Measurements from ENCODE around the gene PCSK6.

PCSK6 gene

DNA sequence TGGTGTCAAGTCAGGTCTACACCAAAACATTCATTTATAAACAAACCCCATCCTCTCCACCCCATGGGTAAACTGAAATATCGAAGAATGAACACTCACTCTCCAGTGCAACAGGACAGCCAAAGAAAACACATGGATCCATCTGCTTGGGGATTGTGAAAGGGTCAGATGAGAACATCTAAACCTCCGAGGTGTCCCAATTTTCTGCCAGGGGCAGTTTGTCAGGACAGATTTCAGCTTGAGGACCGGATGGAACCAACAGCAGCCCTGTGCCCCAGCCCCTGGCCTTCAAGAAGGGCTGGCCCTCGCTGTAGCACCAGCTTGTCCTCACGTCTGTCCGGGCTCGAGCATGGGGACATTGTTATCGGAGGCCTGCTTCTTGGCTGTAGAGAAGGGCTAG, 45.5 kb downstream of the PCSK6 start:
- H3K27ac Mint-ChIP-seq, result no peak overlapping the region
- H3K27me3 Mint-ChIP-seq (ENCODE audit: low read depth), result peaks cover 12% of the 10 kb centered on the region
- peaks cover 15% of the 10 kb centered on the region for H3K4me1 Mint-ChIP-seq
- peaks cover under 1% of the 10 kb centered on the region for H3K36me3 Mint-ChIP-seq (ENCODE audit: low read depth)
- H3K9me3 Mint-ChIP-seq, result peaks cover 2% of the 10 kb centered on the region
- TF ChIP-seq, protein P1, sequence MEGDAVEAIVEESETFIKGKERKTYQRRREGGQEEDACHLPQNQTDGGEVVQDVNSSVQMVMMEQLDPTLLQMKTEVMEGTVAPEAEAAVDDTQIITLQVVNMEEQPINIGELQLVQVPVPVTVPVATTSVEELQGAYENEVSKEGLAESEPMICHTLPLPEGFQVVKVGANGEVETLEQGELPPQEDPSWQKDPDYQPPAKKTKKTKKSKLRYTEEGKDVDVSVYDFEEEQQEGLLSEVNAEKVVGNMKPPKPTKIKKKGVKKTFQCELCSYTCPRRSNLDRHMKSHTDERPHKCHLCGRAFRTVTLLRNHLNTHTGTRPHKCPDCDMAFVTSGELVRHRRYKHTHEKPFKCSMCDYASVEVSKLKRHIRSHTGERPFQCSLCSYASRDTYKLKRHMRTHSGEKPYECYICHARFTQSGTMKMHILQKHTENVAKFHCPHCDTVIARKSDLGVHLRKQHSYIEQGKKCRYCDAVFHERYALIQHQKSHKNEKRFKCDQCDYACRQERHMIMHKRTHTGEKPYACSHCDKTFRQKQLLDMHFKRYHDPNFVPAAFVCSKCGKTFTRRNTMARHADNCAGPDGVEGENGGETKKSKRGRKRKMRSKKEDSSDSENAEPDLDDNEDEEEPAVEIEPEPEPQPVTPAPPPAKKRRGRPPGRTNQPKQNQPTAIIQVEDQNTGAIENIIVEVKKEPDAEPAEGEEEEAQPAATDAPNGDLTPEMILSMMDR (IDR thresholded peaks at IDR 0.05; ENCODE audit: unreplicated experiment in 3 of 3), result no peak
- no peak overlapping the region for H3K4me3 Mint-ChIP-seq

DNA sequence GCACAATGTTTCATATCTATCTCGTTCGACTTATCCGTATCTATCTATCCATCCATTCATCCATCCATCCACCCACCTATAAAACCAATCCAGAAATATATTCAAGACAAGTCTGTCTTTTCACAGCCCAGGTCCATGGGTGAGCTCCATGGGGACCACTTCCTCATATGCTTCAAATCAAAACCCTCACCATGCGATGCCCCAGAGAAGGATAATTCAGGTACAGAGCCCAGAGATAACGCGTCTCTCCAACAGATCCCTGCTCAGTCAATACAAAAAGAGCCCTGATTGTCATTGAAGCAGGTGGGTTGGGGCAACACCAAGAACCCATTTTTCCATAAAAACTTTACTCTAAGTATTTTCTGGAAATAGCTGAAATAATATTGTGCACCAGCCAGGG, 47.2 kb downstream of the PCSK6 start:
- TF ChIP-seq, protein P1 (IDR thresholded peaks at IDR 0.05; ENCODE audit: unreplicated experiment in 3 of 3), result no peak
- Mint-ChIP-seq H3K27me3 (ENCODE audit: low read depth) (peaks cover 9% of the 10 kb centered on the region), H3K27ac (no peak overlapping the region), H3K36me3 (ENCODE audit: low read depth) (peaks cover 7% of the 10 kb centered on the region), H3K4me1 (peaks cover 29% of the 10 kb centered on the region), H3K4me3 (no peak overlapping the region), H3K9me3 (peaks cover 6% of the 10 kb centered on the region)

DNA sequence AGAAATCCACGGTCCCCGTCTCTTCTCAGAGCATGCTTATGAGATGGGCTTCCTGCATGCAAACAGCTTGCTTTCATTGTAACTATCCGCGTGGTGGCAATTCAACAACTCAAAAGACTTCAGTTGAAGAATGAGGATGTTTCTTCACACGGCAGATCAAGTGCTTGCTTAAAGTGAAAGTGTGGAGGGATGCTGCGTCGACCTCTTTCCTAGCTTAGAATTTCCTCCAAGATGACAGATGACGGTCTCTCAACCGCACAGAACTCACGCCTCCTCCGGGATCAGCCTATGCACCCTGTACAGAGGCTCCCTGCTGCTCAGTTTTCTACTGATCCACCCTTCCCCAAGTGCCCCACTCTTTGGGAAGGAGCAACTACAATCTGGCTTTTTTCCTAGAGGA, 47.8 kb downstream of the PCSK6 start:
- Mint-ChIP-seq H3K27me3 (ENCODE audit: low read depth) (peaks cover 9% of the 10 kb centered on the region), H3K36me3 (ENCODE audit: low read depth) (peaks cover 7% of the 10 kb centered on the region), H3K4me1 (peaks cover 29% of the 10 kb centered on the region), H3K4me3 (no peak overlapping the region), H3K9me3 (peaks cover 6% of the 10 kb centered on the region), H3K27ac (no peak overlapping the region)
- TF ChIP-seq, protein P1 (IDR thresholded peaks at IDR 0.05; ENCODE audit: unreplicated experiment in 3 of 3), result no peak

DNA sequence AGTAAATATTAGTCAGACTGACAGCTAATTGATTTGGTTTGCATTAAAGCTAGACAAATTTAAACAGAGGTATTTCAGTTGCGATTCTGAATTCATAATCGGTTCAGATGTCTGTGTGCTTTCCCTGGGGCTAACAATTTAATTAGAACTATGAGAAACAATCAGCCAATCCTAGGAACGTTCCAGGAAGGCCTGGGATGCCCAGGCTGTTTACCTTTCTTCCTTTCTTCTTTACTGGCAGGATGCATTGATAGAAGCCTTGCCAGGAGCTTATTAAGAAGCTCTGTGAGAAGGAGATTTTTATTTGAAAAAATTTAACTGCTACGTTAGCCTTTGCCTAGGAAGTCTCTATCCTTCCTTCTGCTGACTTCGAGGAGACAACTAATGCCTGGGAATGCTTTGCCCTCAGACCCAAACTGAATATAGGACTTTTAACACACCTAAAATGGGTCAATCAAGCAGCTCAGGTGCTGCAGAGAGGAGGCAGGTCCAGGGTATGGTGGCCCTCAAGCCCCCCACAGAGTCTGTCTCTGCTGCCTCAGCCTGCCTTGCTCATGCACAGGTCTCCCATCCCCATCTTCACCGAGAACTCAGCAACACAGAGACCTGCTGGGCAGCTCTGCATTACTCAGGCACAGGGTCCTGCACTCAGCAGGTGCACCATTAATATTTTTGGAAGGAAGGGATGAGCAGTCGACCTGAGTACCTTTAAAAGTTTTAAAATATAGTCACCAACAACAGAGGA, 48.5 kb downstream of the PCSK6 start:
- Mint-ChIP-seq H3K36me3 (ENCODE audit: low read depth) (peaks cover 7% of the 10 kb centered on the region), H3K4me3 (no peak overlapping the region), H3K27ac (no peak overlapping the region), H3K27me3 (ENCODE audit: low read depth) (peaks cover 9% of the 10 kb centered on the region), H3K4me1 (peaks cover 24% of the 10 kb centered on the region), H3K9me3 (peaks cover 6% of the 10 kb centered on the region)
- TF ChIP-seq, protein P1 (IDR thresholded peaks at IDR 0.05; ENCODE audit: unreplicated experiment in 3 of 3), result no peak

DNA sequence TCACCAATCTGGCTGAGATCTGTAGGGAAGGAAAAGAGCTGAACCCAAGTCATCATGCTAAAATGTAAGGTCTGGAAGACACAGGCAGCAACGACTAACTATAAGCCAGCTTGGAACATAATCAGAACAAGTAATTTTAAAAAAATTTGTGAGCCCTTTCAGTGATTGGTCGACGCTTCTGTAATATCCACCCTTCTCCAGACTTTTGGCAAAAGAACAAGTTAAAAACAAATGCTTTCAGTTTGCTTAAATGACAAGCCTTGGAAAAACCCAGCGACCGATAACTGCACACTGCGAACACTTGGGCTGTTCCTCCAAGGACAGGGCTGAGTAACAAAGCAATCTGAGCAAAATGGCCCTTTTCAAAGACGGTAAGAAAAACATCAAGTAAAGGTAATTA, 49.6 kb downstream of the PCSK6 start:
- peaks cover 7% of the 10 kb centered on the region for H3K36me3 Mint-ChIP-seq (ENCODE audit: low read depth)
- peak overlapping the region in 1 of 3 experiments; percentile 18 for H3K27ac Mint-ChIP-seq
- TF ChIP-seq, protein P1 (IDR thresholded peaks at IDR 0.05; ENCODE audit: unreplicated experiment in 3 of 3), result no peak
- peaks cover 9% of the 10 kb centered on the region for H3K27me3 Mint-ChIP-seq (ENCODE audit: low read depth)
- H3K4me3 Mint-ChIP-seq, result peak overlapping the region in 1 of 3 experiments; percentile 37
- H3K4me1 Mint-ChIP-seq, result peaks cover 24% of the 10 kb centered on the region
- peaks cover 6% of the 10 kb centered on the region for H3K9me3 Mint-ChIP-seq

Measured in nephron (organoid).